RWPE2 (cell line): Measurements from ENCODE around the gene SYNE1.

Experiments used
- ATAC-seq: fragments of 200-7000 bp; cut with Tn5 transposase; 3 replicates; pipeline ENCODE4 v1.9.1; 2021; ENCODE audit warnings: low read depth
- DNase-seq: peaks from one replicate; pipeline ENCODE4 v3.0.0-alpha.2; 2020; ENCODE audit warnings: low spot score
- H3K27ac ChIP-seq: fragments of 450-650 bp; 2 replicates; pipeline ENCODE4 v1.5.1; 2017; ENCODE audit warnings: mild to moderate bottlenecking; ENCODE audit not compliant: poor library complexity, severe bottlenecking
- H3K27me3 ChIP-seq: fragments of 250-450 bp; sonication (Bioruptor Pico); 2 replicates; pipeline ENCODE4 v1.5.1; 2021; ENCODE audit warnings: mild to moderate bottlenecking, moderate library complexity; ENCODE audit not compliant: insufficient read depth, poor library complexity, severe bottlenecking
- H3K36me3 ChIP-seq: fragments of 250-450 bp; sonication (Bioruptor Pico); 2 replicates; pipeline ENCODE4 v1.5.1; 2020; ENCODE audit warnings: low read depth, mild to moderate bottlenecking, moderate library complexity
- H3K4me1 ChIP-seq: fragments of 250-450 bp; sonication (Bioruptor Pico); 2 replicates; pipeline ENCODE4 v1.5.1; 2021; ENCODE audit warnings: mild to moderate bottlenecking, moderate library complexity; ENCODE audit not compliant: insufficient read depth, poor library complexity, severe bottlenecking
- H3K4me3 ChIP-seq: fragments of 250-450 bp; sonication (Bioruptor Pico); 2 replicates; pipeline ENCODE4 v1.5.1; 2021; ENCODE audit warnings: mild to moderate bottlenecking, moderate library complexity; ENCODE audit not compliant: severe bottlenecking
- H3K9me3 ChIP-seq: fragments of 250-450 bp; sonication (Bioruptor Pico); 2 replicates; pipeline ENCODE4 v1.5.1; 2021; ENCODE audit warnings: mild to moderate bottlenecking, moderate library complexity; ENCODE audit not compliant: severe bottlenecking
- TF ChIP-seq, protein P1 (sequence below): fragments of 450-650 bp; IDR thresholded peaks from one replicate; pipeline ENCODE4 v1.5.1; 2017; ENCODE audit warnings: mild to moderate bottlenecking, moderate library complexity; ENCODE audit not compliant: poor library complexity, severe bottlenecking

The SYNE1 gene

DNA sequence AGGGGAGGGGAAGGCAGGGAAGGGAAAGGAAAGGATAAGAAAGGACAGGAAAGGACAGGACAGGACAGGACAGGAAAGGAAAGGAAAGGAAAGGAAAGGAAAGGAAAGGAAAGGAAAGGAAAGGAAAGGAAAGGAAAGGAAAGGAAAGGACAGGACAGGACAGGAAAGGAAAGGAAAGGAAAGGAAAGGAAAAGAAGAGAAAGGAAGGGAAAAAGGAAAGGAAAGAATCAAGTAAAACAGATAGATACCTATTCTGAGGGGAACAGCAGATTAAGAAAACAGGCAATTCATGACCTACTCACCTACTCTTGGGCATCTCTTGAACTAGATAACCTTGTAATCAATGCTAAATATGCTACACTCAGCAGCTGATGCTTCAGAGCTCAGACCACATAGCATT lies 265.4 kb downstream of the SYNE1 start:
- TF ChIP-seq, protein P1, sequence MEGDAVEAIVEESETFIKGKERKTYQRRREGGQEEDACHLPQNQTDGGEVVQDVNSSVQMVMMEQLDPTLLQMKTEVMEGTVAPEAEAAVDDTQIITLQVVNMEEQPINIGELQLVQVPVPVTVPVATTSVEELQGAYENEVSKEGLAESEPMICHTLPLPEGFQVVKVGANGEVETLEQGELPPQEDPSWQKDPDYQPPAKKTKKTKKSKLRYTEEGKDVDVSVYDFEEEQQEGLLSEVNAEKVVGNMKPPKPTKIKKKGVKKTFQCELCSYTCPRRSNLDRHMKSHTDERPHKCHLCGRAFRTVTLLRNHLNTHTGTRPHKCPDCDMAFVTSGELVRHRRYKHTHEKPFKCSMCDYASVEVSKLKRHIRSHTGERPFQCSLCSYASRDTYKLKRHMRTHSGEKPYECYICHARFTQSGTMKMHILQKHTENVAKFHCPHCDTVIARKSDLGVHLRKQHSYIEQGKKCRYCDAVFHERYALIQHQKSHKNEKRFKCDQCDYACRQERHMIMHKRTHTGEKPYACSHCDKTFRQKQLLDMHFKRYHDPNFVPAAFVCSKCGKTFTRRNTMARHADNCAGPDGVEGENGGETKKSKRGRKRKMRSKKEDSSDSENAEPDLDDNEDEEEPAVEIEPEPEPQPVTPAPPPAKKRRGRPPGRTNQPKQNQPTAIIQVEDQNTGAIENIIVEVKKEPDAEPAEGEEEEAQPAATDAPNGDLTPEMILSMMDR: no peak
- H3K36me3 ChIP-seq: no peaks in the 10 kb centered on the region

DNA sequence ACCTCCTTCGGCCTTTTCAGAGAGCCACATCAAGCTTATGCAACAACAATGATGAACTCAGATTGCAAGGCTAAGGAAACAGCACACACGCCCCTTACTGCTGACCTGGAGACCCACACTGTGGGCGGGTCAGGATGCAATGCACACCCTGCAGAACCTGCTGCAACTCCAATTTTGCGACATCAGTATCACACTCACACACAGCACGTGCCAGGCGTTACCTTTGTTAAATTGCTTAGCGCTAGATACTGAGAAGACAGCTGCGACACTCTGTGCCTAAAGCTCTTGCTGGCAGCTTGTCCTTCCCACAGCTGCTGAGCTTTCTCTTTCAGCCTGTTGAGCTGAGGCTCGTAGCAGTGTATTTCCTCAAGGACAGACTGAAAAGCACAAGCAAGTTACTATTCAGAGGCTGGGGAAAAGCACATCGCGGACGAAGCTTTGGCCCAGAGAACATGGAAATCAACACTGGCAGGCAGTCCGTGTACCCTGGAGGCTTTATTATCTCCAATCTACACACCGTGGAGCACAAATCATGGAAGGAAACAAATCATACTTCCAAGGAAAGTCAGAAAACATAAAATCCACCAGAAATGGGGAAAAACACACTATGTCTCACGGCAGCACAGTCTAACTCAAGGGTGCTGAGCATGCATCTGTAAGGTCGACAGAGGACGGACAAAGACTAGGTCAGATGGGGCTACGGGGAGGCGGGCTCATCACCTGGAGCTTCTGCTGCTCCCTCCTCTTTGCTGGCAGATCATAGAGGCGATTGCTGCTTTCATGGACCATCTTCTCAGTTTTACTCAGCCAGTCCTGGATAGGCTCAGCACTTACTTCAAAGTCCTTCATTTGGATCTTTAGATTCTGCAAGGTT lies 268.2 kb downstream of the SYNE1 start:
- no peaks in the 10 kb centered on the region for H3K27me3 ChIP-seq
- H3K36me3 ChIP-seq: no peaks in the 10 kb centered on the region
- H3K4me3 ChIP-seq: no peak overlapping the region
- TF ChIP-seq, protein P1: no peak
- no peak for DNase-seq
- ATAC-seq: no peak
- no peak overlapping the region for H3K27ac ChIP-seq
- H3K4me1 ChIP-seq: no peaks in the 10 kb centered on the region
- H3K9me3 ChIP-seq: no peaks in the 10 kb centered on the region

More for the DNA sequence above, 265.4 kb downstream of the SYNE1 start:
- Histone ChIP-seq H3K4me3 (no peak overlapping the region), H3K27ac (no peak overlapping the region), H3K27me3 (no peaks in the 10 kb centered on the region), H3K4me1 (no peaks in the 10 kb centered on the region), H3K9me3 (no peaks in the 10 kb centered on the region)
- ATAC-seq (no peak), DNase-seq (no peak)

DNA sequence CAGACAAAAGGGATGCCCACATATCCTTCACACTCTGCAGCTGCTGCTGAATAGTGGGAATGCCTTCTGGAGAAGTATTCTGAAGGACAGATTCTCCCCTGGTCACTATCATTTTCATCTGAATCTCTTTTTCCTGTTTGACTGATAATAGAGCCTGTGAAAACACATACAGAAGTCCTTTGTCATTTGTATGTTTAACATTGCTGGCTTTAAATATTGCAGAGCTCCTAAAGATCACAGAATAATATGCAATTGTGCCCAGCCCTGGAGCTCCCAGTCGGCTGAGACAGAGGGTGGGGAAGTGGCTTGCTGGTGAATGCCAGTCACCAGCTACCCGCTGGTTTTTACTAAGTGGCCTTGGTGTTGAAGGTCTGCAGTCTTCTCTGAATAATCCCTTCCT lies 272.3 kb downstream of the SYNE1 start:
- ATAC-seq (no peak), DNase-seq (no peak)
- Histone ChIP-seq H3K36me3 (no peaks in the 10 kb centered on the region), H3K9me3 (no peaks in the 10 kb centered on the region), H3K27me3 (no peaks in the 10 kb centered on the region), H3K4me3 (no peak overlapping the region), H3K4me1 (no peaks in the 10 kb centered on the region), H3K27ac (no peak overlapping the region)
- TF ChIP-seq, protein P1: no peak

DNA sequence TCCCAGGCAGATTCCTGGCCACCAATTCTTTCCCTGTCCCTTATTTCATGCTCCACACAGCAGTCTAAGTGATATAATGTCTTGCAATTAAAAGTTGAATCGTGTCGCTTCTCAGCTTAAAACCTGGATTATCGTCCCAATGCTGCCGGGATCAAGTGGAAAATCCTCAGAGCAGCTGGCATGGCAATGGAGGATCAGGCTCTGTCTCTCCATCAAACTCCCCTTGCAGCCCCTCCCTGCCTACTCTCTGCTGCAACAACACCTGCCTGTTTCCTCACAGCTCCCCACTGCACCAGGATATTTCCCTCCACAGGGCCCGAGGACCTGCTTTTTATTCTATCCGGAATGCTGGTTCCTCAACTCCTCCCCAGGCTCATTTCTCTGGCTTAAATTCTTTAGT lies 277.1 kb downstream of the SYNE1 start:
- no peak for DNase-seq
- ATAC-seq: no peak
- no peak overlapping the region for H3K4me3 ChIP-seq
- H3K27me3 ChIP-seq: no peaks in the 10 kb centered on the region
- peaks cover 7% of the 10 kb centered on the region; the same call in 1 of the 2 replicates for H3K36me3 ChIP-seq
- peaks cover 6% of the 10 kb centered on the region for H3K4me1 ChIP-seq
- TF ChIP-seq, protein P1: no peak
- no peak overlapping the region for H3K27ac ChIP-seq
- no peaks in the 10 kb centered on the region for H3K9me3 ChIP-seq

DNA sequence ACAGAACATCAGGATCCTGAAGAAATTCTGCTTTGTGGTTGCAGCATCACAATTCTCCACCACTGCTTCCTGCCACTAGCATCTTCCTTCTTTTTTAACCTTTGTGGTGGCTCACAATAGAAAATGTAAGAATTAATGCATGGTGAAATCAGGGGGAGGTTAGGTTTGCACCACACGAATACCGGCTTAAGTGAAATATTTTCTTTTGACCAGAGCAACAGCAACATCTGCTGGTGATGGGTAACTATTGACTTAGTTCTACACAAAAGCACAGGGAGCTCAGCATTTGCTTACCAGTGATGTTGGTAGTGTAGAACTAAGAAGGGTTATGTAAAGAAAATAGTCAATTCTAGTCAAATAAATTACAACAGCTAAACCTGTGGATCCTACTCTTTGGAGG lies 280.5 kb downstream of the SYNE1 start:
- Histone ChIP-seq H3K4me3 (no peak overlapping the region), H3K36me3 (peaks cover 7% of the 10 kb centered on the region; the same call in 1 of the 2 replicates), H3K4me1 (peaks cover 6% of the 10 kb centered on the region), H3K27me3 (no peaks in the 10 kb centered on the region), H3K27ac (no peak overlapping the region), H3K9me3 (no peaks in the 10 kb centered on the region)
- TF ChIP-seq, protein P1: peak; percentile 57
- no peak for DNase-seq
- peak; percentile 62 for ATAC-seq
